ENCODE results near the gene BLZF1. TPM values are rescaled to one million over a fixed set of nuclear protein-coding genes. Genes with fewer than 3 reads are reported as not detected.
"Not testable (repeated sequence)": the region's sequence is repeated elsewhere in the genome, so short reads cannot be mapped to it uniquely, and the experiment has no call there.

Gene BLZF1
- total RNA-seq, 3 donors from 2014 or later (not counting 1 experiment from before 2014, with no cell fraction given): 13.2 to 21.6 (median 18.2) TPM

DNA sequence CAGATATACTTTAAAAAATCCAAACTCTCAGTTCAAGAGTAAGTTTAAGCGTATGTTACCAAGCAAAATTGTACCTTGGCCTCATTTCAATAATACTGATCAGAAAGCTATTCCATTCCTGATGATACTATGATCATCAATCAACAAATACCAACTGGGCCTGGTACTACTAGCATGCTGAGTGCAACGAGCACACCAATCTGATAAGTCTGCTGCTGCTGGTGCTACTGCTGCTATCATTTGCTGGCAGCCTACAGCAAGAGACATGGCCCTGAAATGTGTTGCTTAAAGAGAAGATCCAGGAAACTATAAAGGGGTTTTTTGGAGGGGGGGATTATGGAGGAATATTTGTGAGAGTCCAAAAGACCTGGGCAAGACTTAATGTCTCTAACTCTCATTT lies 40.1 kb upstream of the BLZF1 start:
- H3K27me3 ChIP-seq (ENCODE audit: control insufficient read depth, insufficient read depth, low read length): no peaks in the 10 kb centered on the region
- intact Hi-C loops (cut with micrococcal nuclease): no loop called here
- no peak overlapping the region for H3K27ac Mint-ChIP-seq
- TF ChIP-seq, protein P1, sequence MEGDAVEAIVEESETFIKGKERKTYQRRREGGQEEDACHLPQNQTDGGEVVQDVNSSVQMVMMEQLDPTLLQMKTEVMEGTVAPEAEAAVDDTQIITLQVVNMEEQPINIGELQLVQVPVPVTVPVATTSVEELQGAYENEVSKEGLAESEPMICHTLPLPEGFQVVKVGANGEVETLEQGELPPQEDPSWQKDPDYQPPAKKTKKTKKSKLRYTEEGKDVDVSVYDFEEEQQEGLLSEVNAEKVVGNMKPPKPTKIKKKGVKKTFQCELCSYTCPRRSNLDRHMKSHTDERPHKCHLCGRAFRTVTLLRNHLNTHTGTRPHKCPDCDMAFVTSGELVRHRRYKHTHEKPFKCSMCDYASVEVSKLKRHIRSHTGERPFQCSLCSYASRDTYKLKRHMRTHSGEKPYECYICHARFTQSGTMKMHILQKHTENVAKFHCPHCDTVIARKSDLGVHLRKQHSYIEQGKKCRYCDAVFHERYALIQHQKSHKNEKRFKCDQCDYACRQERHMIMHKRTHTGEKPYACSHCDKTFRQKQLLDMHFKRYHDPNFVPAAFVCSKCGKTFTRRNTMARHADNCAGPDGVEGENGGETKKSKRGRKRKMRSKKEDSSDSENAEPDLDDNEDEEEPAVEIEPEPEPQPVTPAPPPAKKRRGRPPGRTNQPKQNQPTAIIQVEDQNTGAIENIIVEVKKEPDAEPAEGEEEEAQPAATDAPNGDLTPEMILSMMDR (IDR thresholded peaks at IDR 0.05): no peak
- no peak overlapping the region for H3K4me3 Mint-ChIP-seq
- WGBS (ENCODE audit: insufficient coverage): 97% methylated on average over 2 of the region's 2 CpGs
- no peaks in the 10 kb centered on the region for H3K4me1 ChIP-seq (ENCODE audit: control insufficient read depth, insufficient read depth, low read length)
- peaks cover 7 to 14% of the 10 kb centered on the region in 2 donors for H3K4me1 Mint-ChIP-seq
- DNase-seq (no peak), ATAC-seq (no peak)
- H3K36me3 ChIP-seq (ENCODE audit: control insufficient read depth, insufficient read depth, low read length): no peaks in the 10 kb centered on the region
- H3K9me3 ChIP-seq (ENCODE audit: control insufficient read depth, insufficient read depth, low read length): no peaks in the 10 kb centered on the region
- H3K4me3 ChIP-seq (ENCODE audit: low read length): no peak overlapping the region
- H3K36me3 Mint-ChIP-seq: peaks cover 12% of the 10 kb centered on the region
- no peak overlapping the region for H3K27ac ChIP-seq (ENCODE audit: low read length)
- no peaks in the 10 kb centered on the region for H3K27me3 Mint-ChIP-seq (ENCODE audit: low read depth in 2 of 2)
- H3K9me3 Mint-ChIP-seq: peaks cover 2 to 7% of the 10 kb centered on the region in 2 donors

DNA sequence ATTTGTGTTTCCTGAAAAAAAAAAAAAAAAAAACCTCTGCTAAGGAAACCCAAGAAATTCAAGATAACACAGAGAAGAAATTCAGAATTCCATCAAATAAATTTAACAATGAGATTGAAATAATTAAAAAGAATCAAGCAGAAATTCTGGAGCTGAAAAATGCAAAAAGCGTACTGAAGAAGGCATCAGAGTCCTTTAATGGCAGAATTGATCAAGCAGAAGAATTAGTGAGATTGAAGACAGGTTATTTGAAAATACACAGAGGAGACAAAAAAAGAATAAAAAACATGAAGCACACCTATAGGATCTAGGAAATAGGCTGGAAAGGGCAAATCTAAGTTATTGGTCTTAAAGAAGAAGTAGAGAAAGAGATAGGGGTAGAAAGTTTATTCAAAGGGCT lies 38.6 kb upstream of the BLZF1 start:
- TF ChIP-seq, protein P1 (IDR thresholded peaks at IDR 0.05): no peak
- Histone ChIP-seq H3K27me3 (ENCODE audit: control insufficient read depth, insufficient read depth, low read length) (no peaks in the 10 kb centered on the region), H3K4me3 (ENCODE audit: low read length) (no peak overlapping the region), H3K9me3 (ENCODE audit: control insufficient read depth, insufficient read depth, low read length) (no peaks in the 10 kb centered on the region), H3K4me1 (ENCODE audit: control insufficient read depth, insufficient read depth, low read length) (no peaks in the 10 kb centered on the region), H3K36me3 (ENCODE audit: control insufficient read depth, insufficient read depth, low read length) (no peaks in the 10 kb centered on the region), H3K27ac (ENCODE audit: low read length) (no peak overlapping the region)
- Mint-ChIP-seq H3K4me1 (peaks cover 7 to 14% of the 10 kb centered on the region in 2 donors), H3K4me3 (no peak overlapping the region), H3K27ac (no peak overlapping the region), H3K9me3 (peaks cover 2 to 7% of the 10 kb centered on the region in 2 donors), H3K36me3 (peaks cover 12% of the 10 kb centered on the region), H3K27me3 (ENCODE audit: low read depth in 2 of 2) (no peaks in the 10 kb centered on the region)
- intact Hi-C loops (cut with micrococcal nuclease): no loop called here
- no peak for ATAC-seq
- DNase-seq: no peak
- 100% methylated on average over 1 of the region's 1 CpG for WGBS (ENCODE audit: insufficient coverage)

DNA sequence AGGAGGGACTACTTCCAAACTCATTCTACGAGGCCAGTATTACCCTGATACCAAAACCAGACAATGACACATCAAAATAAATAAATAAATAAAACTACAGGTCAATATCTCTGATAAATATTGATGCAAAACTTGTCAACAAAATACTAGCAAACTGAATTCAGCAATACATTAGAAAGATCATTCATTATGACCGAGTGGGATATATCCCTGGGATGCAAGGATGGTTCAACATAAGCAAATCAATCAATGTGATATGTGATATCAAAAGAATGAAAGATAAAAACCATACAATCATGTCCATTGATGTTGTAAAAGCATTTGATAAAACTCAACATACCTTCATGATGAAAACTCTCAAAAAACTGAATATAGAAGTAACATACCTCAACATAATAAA lies 37.1 kb upstream of the BLZF1 start:
- Mint-ChIP-seq H3K36me3 (peaks cover 12% of the 10 kb centered on the region), H3K9me3 (peaks cover 2 to 7% of the 10 kb centered on the region in 2 donors), H3K27ac (no peak overlapping the region), H3K4me3 (no peak overlapping the region), H3K27me3 (ENCODE audit: low read depth in 2 of 2) (no peaks in the 10 kb centered on the region), H3K4me1 (peaks cover 7 to 14% of the 10 kb centered on the region in 2 donors)
- H3K9me3 ChIP-seq (ENCODE audit: control insufficient read depth, insufficient read depth, low read length): no peaks in the 10 kb centered on the region
- no peak overlapping the region for H3K27ac ChIP-seq (ENCODE audit: low read length)
- no peaks in the 10 kb centered on the region for H3K36me3 ChIP-seq (ENCODE audit: control insufficient read depth, insufficient read depth, low read length)
- ATAC-seq (no peak), DNase-seq (no peak)
- H3K4me1 ChIP-seq (ENCODE audit: control insufficient read depth, insufficient read depth, low read length): no peaks in the 10 kb centered on the region
- 100% methylated on average over 1 of the region's 2 CpGs for WGBS (ENCODE audit: insufficient coverage)
- TF ChIP-seq, protein P1 (IDR thresholded peaks at IDR 0.05): no peak
- H3K4me3 ChIP-seq (ENCODE audit: low read length): no peak overlapping the region
- H3K27me3 ChIP-seq (ENCODE audit: control insufficient read depth, insufficient read depth, low read length): no peaks in the 10 kb centered on the region
- intact Hi-C loops (cut with micrococcal nuclease): no loop called here

DNA sequence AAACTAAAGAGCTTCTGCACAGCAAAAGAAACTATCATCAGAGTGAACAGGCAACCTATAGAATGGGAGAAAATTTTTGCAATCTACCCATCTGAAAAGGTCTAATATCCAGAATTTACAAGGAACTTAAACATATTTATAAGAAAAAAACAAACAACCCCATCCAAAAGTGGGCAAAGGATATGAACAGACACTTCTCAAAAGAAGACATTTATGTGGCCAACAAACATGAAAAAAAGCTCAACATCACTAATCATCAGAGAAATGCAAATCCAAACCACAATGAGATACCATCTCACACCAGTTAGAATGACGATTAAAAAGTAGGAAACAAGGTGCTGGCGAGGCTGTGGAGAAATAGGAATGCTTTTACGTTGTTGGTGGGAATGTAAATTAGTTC lies 33.3 kb upstream of the BLZF1 start:
- H3K27me3 Mint-ChIP-seq (ENCODE audit: low read depth in 2 of 2); DNase-seq; H3K4me1 Mint-ChIP-seq; intact Hi-C loops (cut with micrococcal nuclease); H3K4me3 Mint-ChIP-seq; H3K4me1 ChIP-seq (ENCODE audit: control insufficient read depth, insufficient read depth, low read length); H3K27ac ChIP-seq (ENCODE audit: low read length); H3K9me3 ChIP-seq (ENCODE audit: control insufficient read depth, insufficient read depth, low read length); H3K36me3 ChIP-seq (ENCODE audit: control insufficient read depth, insufficient read depth, low read length); H3K36me3 Mint-ChIP-seq; H3K4me3 ChIP-seq (ENCODE audit: low read length); H3K9me3 Mint-ChIP-seq; ATAC-seq; H3K27ac Mint-ChIP-seq; H3K27me3 ChIP-seq (ENCODE audit: control insufficient read depth, insufficient read depth, low read length): not testable (repeated sequence)
- WGBS (ENCODE audit: insufficient coverage): 67% methylated on average over 3 of the region's 3 CpGs

DNA sequence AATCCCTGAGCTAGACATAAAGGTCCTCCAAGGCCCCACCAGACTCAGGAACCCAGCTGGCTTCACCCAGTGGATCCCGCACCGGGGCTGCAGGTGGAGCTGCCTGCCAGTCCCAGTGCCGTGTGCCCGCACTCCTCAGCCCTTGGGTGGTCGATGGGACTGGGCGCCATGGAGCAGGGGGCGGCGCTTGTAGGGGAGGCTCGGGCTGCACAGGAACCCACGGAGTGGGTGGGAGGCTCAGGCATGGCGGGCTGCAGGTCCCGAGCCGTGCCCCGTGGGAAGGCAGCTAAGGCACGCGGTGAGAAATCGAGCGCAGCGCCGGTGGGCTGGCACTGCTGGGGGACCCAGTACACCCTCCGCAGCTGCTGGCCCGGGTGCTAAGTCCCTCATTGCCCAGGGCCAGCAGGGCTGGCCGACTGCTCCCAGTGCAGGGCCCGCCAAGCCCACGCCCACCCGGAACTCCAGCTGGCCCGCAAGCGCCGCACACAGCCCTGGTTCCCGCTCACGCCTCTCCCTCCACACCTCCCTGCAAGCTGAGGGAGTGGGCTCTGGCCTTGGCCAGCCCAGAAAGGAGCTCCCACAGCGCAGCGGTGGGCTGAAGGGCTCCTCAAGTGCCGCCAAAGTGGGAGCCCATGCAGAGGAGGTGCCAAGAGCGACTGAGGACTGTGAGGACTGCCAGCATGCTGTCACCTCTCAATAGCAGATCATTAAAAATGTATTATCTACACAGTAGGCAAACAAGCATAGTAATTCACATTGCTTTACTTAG lies 30.9 kb upstream of the BLZF1 start:
- H3K4me1 ChIP-seq (ENCODE audit: control insufficient read depth, insufficient read depth, low read length); H3K27me3 Mint-ChIP-seq (ENCODE audit: low read depth in 2 of 2); H3K27me3 ChIP-seq (ENCODE audit: control insufficient read depth, insufficient read depth, low read length); H3K27ac Mint-ChIP-seq; H3K4me3 Mint-ChIP-seq; H3K4me1 Mint-ChIP-seq; intact Hi-C loops (cut with micrococcal nuclease); H3K27ac ChIP-seq (ENCODE audit: low read length); H3K36me3 Mint-ChIP-seq; H3K4me3 ChIP-seq (ENCODE audit: low read length); DNase-seq; H3K36me3 ChIP-seq (ENCODE audit: control insufficient read depth, insufficient read depth, low read length); H3K9me3 ChIP-seq (ENCODE audit: control insufficient read depth, insufficient read depth, low read length); H3K9me3 Mint-ChIP-seq; ATAC-seq: not testable (repeated sequence)
- 98% methylated on average over 35 of the region's 35 CpGs for WGBS (ENCODE audit: insufficient coverage)

Measured in natural killer cell (primary cell).